Measurements from ENCODE around the gene NTM. TPM values are rescaled to one million over a fixed set of nuclear protein-coding genes. Genes with fewer than 3 reads are reported as not detected.

NTM gene
- total RNA-seq, 3 donors from 2014 or later, result 0.66 to 9.0 (median 1.0) TPM

DNA sequence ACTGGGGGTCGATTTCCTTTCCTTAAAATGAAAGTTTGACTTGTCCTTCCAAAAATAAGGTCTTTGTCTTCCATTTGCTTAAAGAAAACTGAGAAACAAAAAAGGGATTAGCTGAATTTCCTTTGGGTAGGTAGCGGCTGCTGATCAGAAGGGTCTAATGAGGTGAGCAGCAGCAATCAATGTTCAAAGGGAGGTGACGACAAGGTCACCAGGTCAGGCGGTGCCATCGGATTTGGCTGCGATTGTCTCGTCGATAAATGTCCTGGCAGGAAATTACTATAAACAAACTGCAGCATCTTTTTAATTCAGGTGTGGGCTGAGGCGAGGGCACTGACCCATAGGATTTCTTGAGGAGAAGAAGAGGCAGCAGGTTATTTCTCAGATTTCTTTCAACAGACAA lies 480.1 kb downstream of the NTM start:
- no peaks in the 10 kb centered on the region for H3K9me3 ChIP-seq
- TF ChIP-seq POLR2A (IDR thresholded peaks at IDR 0.05), result no peak
- no peak for TF ChIP-seq POLR2AphosphoS5 (IDR thresholded peaks at IDR 0.05)
- TF ChIP-seq, protein P1, sequence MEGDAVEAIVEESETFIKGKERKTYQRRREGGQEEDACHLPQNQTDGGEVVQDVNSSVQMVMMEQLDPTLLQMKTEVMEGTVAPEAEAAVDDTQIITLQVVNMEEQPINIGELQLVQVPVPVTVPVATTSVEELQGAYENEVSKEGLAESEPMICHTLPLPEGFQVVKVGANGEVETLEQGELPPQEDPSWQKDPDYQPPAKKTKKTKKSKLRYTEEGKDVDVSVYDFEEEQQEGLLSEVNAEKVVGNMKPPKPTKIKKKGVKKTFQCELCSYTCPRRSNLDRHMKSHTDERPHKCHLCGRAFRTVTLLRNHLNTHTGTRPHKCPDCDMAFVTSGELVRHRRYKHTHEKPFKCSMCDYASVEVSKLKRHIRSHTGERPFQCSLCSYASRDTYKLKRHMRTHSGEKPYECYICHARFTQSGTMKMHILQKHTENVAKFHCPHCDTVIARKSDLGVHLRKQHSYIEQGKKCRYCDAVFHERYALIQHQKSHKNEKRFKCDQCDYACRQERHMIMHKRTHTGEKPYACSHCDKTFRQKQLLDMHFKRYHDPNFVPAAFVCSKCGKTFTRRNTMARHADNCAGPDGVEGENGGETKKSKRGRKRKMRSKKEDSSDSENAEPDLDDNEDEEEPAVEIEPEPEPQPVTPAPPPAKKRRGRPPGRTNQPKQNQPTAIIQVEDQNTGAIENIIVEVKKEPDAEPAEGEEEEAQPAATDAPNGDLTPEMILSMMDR (IDR thresholded peaks at IDR 0.05), result no peak
- no peak overlapping the region for H3K4me3 ChIP-seq
- H3K36me3 ChIP-seq, result no peaks in the 10 kb centered on the region
- no peaks in the 10 kb centered on the region for H3K27me3 ChIP-seq
- DNase-seq (ENCODE audit: low spot score in 2 of 2), result no peak
- H3K4me1 ChIP-seq, result no peaks in the 10 kb centered on the region
- intact Hi-C loops (cut with DNase I; ENCODE audit: low total_unique reads), result no loop called here
- H3K27ac ChIP-seq, result no peak overlapping the region

DNA sequence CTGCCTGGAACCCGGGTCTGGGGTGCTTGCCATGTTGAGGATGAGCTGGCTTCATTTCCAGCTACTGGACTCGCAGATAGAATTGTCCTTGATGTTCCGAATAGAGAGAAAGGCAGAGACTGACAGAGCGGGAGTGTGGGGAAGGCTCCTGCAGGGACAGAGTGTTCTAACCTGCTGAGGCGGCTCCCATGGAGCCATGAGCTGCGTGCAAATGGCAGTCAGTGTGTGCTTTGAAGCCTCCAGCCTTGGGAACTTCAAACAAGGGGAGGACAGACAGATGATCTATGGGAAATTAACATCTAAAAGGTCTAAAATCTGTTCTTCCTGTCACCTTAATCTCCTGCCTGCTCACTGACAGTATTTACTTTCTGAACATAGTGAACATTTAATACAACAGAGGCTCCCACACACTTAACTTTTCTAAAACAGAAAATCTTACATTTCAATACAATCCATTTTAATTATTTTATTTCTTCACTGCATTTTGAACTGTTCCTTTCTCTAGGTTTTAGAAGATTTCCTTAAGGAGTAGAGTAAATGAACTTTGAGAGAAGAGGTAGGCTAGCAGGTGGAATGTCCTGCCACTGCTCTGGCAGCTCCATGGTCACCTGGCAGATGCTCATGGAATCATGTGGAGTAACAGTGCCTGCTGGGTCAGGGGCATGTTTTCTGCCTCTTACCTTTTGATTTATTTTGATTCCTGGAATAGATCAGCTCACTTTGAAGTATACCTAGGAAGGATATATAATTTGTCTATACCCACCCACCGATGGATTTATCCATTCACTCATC lies 481.7 kb downstream of the NTM start:
- no peak for TF ChIP-seq POLR2AphosphoS5 (IDR thresholded peaks at IDR 0.05)
- TF ChIP-seq, protein P1 (IDR thresholded peaks at IDR 0.05), result no peak
- no peak for TF ChIP-seq POLR2A (IDR thresholded peaks at IDR 0.05)
- no peak for DNase-seq (ENCODE audit: low spot score in 2 of 2)
- H3K27ac ChIP-seq, result no peak overlapping the region

DNA sequence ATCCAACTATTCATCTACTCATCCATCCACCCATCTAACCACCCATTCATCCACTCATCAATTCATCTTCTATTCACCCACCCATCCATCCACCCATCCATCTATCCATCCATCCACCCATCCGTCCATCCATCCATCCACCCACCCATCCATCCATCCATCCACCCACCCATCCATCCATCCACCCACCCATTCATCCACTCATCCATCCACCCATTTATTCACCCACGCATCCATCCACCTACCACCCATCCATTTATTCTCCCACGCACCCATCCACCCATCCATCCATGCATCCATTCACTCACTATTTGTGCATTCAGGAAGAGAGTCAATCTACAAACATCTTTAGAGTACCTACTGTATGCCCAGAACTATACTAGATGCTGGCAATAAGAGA lies 482.3 kb downstream of the NTM start:
- H3K27me3 ChIP-seq, result no peaks in the 10 kb centered on the region
- TF ChIP-seq POLR2AphosphoS5 (IDR thresholded peaks at IDR 0.05) (no peak), POLR2A (IDR thresholded peaks at IDR 0.05) (no peak)
- TF ChIP-seq, protein P1 (IDR thresholded peaks at IDR 0.05), result no peak
- H3K4me1 ChIP-seq, result no peaks in the 10 kb centered on the region
- H3K4me3 ChIP-seq, result no peak overlapping the region
- H3K27ac ChIP-seq, result no peak overlapping the region
- H3K9me3 ChIP-seq, result no peaks in the 10 kb centered on the region
- DNase-seq (ENCODE audit: low spot score in 2 of 2), result no peak
- no peaks in the 10 kb centered on the region for H3K36me3 ChIP-seq
- intact Hi-C loops (cut with DNase I; ENCODE audit: low total_unique reads), result no loop called here

More for the DNA sequence above, 481.7 kb downstream of the NTM start:
- no peaks in the 10 kb centered on the region for H3K9me3 ChIP-seq
- no peaks in the 10 kb centered on the region for H3K36me3 ChIP-seq
- intact Hi-C loops (cut with DNase I; ENCODE audit: low total_unique reads), result no loop called here
- H3K27me3 ChIP-seq, result no peaks in the 10 kb centered on the region
- H3K4me3 ChIP-seq, result no peak overlapping the region
- no peaks in the 10 kb centered on the region for H3K4me1 ChIP-seq

DNA sequence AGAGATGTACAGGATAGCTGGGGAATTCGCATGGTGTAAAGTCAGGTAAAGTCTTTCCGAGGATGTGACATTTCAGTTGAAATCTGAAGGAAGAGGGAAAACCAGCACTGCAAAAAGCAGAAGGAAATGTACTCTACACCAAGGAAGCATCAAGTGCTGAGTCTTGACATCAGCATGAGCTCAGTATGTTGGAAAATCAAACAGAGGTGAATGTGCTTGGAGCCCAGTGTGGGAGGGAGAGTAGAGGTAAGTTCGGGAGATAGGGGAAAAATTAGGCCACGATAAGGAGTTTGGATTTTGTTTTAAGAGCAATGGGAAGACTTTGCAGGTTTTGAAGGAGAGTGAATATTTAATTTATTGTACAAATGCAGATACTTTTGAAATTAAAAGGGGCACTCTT lies 484.0 kb downstream of the NTM start:
- Histone ChIP-seq H3K9me3 (no peaks in the 10 kb centered on the region), H3K27me3 (no peaks in the 10 kb centered on the region), H3K4me3 (no peak overlapping the region), H3K36me3 (no peaks in the 10 kb centered on the region), H3K4me1 (no peaks in the 10 kb centered on the region), H3K27ac (no peak overlapping the region)
- TF ChIP-seq, protein P1 (IDR thresholded peaks at IDR 0.05), result no peak
- TF ChIP-seq POLR2A (IDR thresholded peaks at IDR 0.05), result no peak
- no peak for TF ChIP-seq POLR2AphosphoS5 (IDR thresholded peaks at IDR 0.05)
- intact Hi-C loops (cut with DNase I; ENCODE audit: low total_unique reads), result no loop called here
- no peak for DNase-seq (ENCODE audit: low spot score in 2 of 2)

DNA sequence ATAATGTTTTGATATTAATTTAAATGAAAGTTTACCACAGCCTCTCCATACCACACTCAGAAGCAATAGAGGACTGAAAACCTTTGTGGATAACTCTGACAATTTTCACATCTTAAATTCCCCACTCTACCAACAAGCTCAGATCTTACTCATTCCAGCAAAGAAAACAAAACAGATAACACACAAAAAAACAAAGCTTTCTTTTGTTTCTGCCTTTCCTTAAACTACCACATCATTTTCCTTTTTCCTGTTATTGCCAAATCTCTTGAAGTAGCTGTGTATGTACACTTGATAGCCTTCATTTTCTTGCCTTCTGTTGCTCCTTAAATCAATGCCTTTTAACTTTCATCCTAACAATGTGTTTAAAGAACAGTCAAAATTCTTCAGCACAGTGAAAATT lies 484.9 kb downstream of the NTM start:
- H3K4me1 ChIP-seq, result no peaks in the 10 kb centered on the region
- H3K27ac ChIP-seq, result no peak overlapping the region
- no peak overlapping the region for H3K4me3 ChIP-seq
- intact Hi-C loops (cut with DNase I; ENCODE audit: low total_unique reads), result no loop called here
- H3K36me3 ChIP-seq, result no peaks in the 10 kb centered on the region
- TF ChIP-seq POLR2A (IDR thresholded peaks at IDR 0.05), result no peak
- no peaks in the 10 kb centered on the region for H3K27me3 ChIP-seq
- DNase-seq (ENCODE audit: low spot score in 2 of 2), result no peak
- no peaks in the 10 kb centered on the region for H3K9me3 ChIP-seq

Measured in breast epithelium (tissue), 4 donors.